HG02763 (cell line): ENCODE data around the gene CYTH1.

Experiments
- ATAC-seq: cut with Tn5 transposase; IDR thresholded peaks from one replicate; pipeline ENCODE4 v1.9.1; 2021; ENCODE audit warnings: mild to moderate bottlenecking, moderate library complexity; ENCODE audit not compliant: unreplicated experiment

Gene CYTH1

GRCh38 chr17:78806451-78806850 lies 24.4 kb upstream of the CYTH1 start:
- no peak for ATAC-seq

- ATAC-seq: no peak
These were observed 23.2 kb upstream of the CYTH1 start for GRCh38 chr17:78805301-78805700.

DNA sequence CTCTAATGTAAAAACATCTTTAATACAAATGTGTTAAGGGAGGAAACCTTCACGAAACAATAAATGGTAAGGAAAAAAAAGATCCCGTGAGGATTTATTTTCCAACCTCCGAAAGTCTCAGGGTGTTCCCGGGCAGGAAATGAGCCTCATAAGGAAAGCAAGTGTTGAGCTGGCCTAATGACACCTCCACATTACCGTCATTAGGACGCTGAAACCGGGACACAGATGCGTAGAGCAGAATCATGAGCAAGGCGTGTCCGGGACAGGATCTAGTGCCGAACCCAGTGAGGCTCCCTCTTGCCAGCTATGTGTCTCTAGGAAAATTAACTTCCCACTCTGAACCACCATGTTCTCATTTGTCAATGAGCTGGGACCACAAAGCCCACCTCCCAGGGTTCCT lies 22.7 kb upstream of the CYTH1 start:
- no peak for ATAC-seq

DNA sequence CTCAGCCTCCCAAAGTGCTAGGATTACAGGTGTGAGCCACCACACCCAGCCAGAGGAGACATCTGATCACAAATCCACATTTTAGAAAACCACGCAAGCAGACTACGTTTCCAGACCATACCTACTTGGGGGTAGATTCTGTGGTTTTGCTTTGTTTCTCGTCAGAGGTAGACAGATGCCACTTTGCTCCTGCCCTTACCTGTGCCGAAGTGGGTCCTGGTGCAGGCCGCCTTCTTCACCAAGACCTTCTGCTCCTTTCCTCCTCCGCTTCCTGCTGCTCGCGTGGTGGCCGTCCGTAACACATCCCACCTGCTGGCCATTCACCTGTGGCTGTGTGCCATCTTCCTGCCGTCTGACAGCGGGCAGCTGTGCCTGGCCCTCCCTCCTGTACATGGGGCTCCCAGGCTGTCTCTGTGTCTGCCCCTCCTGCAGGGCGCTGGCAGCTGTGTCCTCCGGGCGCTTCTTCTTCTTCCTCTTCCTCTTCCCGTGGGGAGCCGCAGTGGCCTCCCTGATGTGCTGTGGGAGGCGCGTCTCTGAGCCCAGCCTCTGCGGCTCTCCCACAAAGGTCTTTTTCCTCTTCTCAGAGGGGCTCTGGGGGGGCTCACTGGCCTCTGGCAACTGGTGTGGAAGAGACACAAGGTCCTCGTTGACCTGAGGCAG lies 21.2 kb upstream of the CYTH1 start:
- ATAC-seq: no peak

GRCh38 chr17:78802459-78802858 lies 20.4 kb upstream of the CYTH1 start:
- ATAC-seq: no peak

DNA sequence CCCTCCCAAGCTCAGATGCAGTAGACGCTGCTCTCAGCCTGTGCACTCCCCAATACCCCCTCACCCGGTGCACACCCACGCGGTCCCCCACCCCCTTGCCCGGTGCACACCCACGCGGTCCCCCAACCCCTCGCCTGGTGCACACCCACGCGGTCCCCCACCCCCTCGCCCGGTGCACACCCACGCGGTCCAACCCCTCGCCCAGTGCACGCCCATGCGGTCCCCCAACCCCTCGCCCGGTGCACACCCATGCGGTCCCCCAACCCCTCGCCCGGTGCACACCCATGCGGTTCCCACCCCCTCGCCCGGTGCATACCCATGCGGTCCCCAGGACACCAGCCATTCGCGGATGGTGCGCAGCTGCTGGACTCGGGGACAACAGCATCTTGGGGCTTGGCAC lies 19.9 kb upstream of the CYTH1 start:
- no peak for ATAC-seq

DNA sequence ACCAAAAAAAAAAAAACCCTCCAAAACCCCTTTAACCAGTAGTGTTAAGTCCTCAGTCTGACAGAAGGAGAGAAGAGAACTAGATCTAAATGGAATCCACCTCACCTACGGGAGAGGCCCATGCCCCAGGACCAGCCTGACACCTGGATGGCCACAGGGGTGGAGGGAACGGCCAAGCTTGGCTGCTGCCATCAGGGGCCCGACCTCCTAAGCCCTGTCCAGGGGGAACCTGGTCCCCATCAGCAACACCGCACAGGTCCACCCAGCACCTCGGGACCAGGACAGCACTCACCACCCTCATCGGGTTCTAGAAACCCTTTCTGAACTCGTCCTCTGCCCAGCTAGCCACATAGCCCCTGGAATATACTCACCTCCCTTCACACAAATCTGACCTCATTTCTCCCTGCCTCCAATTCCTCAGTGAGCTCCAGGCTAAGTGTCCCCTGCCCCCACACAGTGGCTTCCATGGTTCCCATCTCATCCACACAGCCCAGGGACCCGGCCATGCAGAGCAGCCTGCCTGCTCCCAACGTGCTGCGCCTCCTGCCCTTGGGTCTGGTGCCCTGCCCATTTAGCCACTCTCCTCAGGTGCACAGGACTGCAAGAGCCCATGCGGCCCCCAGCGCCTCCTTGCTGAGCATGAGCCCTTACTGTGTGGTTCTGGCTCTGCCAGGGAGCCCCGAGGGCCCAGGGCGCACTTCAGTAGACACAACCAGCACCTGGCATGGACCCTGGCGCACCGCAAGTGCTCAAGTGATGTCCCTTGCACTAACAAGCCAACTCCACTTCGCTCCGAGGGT lies 18.3 kb upstream of the CYTH1 start:
- no peak for ATAC-seq

GRCh38 chr17:78798695-78799559 lies 16.9 kb upstream of the CYTH1 start:
- ATAC-seq: no peak

GRCh38 chr17:78797691-78798585 lies 15.9 kb upstream of the CYTH1 start:
- ATAC-seq: no peak

DNA sequence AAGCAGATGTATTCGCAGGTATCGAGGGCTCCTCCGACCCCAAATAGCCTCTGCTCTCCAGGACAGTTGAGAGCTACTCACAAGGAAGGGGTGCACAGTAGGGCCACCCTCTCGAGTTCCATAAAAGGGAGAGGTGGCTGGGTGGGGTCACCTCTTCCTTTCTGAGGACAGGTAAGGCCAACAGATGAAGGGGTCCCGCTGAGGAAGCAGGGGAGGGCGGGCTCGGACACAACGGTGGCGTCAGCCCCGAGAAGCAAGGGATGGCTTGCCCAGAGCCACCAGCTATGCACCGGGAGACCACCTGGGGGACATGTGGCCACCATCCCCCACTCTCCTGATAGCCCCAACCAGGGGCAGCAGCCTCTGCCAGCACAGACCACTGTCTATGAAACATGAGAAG lies 15.1 kb upstream of the CYTH1 start:
- ATAC-seq: no peak

DNA sequence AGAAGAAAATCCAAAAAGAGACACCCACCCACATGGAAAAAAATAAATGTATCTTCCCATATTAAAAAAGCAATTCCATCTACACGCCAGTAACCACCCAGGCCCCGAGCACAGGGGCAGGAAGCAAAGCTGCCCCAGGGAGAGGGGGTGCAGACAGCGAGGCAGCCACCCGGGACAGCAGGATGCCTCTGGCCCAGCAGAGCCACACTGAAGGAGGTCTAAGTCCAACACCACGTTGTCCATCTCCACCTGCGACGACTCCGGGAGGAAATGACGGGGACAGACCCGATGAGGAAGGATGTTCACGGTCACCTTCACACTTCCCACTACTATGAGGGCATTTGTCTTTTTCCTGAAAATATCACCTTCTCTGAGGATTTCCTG lies 14.4 kb upstream of the CYTH1 start:
- ATAC-seq: no peak

GRCh38 chr17:78795861-78796516 lies 13.9 kb upstream of the CYTH1 start:
- ATAC-seq: no peak

GRCh38 chr17:78794864-78795640 lies 13.0 kb upstream of the CYTH1 start:
- no peak for ATAC-seq

GRCh38 chr17:78794399-78794798 lies 12.3 kb upstream of the CYTH1 start:
- no peak for ATAC-seq

DNA sequence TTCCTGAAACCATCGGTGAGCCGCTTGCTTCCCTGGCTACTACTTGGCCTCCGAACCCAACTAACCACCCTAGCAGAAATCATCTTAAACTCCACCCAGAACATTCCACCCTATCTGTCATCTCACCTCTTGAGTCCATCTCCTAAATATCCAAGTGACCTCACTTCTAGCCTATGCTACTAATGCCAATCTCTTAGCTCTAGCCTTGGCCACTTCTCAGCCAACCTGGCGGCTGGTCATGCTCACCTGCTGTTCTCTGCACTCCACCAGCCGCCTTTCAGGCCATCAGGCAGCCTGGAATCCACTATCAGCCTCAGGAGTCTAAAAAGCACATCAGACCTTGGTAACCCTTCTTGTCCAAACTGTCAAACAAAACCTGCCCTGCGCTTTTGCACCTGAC lies 11.9 kb upstream of the CYTH1 start:
- no peak for ATAC-seq

DNA sequence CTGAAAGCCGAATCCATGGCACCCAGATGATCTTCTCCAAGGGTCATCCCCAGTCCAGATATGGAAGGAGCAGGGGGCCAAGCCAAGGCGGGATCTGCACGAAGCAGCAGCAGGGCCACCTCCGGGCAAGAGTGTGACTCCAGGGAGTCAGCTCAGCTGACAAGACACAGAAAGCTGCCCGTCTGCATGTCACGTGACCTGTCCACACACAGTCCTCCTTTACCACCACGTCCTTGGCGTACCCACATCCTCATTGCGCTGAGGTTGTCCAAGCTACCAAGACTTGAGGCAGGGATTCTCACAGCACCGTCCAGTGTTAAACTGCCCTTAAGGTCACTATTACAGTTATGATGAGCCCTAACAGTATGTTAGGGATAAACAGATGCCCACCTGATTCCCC lies 11.3 kb upstream of the CYTH1 start:
- no peak for ATAC-seq

- ATAC-seq: no peak
These were observed 10.0 kb upstream of the CYTH1 start for GRCh38 chr17:78791840-78792709.

GRCh38 chr17:78790552-78790951 lies 8.5 kb upstream of the CYTH1 start:
- no peak for ATAC-seq
